Measurements from ENCODE around the gene NOPCHAP1. TPM values are rescaled to one million over a fixed set of nuclear protein-coding genes. Genes with fewer than 3 reads are reported as not detected.

The NOPCHAP1 gene
- polyA plus RNA-seq, 1 donor (not counting 4 experiments of a cell fraction or from before 2014, with no cell fraction given), result 16.7 TPM

DNA sequence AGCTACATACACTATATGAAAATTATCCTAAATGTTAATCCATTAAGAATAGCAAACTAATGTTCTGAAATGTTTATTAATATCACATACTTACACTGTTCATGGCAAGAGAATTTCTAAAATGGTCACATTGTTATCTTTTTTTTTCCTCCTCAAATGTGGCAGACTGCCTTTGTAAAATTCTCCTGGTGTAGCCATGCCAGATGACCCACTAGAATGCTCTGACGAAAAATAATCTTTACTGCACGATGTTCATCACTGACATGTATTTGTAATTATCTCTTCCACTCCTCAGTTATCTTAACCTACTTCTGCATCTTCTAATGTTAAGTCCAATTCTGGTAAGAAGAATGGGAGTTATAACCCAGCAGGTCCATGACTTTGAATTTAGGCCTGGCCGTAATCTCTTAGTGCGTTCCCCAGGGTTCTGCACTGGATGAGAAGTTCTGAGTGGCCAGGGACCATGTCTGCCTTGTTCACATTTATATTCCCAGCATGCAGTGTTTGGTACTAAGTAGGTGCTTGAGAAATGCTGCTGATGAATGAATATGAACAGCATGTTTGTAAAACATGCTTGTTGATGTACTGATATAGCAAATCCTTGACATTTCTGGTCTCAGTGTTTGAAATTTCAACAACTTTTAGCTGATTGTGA lies 46.7 kb downstream of the NOPCHAP1 start:
- no peak overlapping the region for H3K4me3 ChIP-seq (ENCODE audit: control insufficient read depth in 2 of 3, extremely low read depth in 1 of 3, insufficient read depth in 2 of 3, low read depth in 1 of 3, low read length in 3 of 3)
- no peaks in the 10 kb centered on the region for H3K9me1 ChIP-seq (ENCODE audit: control insufficient read depth, extremely low read depth, insufficient read depth, low read length)

DNA sequence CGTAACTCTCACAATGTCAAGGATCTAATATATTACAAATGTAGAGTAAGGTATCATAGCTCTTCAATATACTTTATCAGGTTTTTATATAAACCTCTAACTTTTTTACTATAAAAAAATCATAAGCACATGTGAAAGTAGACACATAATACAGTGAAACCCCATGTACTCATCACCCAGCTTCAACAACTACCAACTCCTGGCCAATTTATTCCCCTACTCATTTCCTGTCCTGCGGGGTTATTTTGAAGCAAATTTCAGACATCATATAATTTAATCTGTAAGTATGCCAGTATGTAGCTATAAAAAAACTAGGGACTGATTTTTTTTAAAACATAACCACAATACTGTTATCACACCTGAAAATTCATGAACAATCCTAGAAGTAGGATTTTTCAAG lies 47.7 kb downstream of the NOPCHAP1 start:
- no peaks in the 10 kb centered on the region for H4K20me1 ChIP-seq (ENCODE audit: control insufficient read depth, extremely low read depth, insufficient read depth, low read length)
- FAIRE-seq (no peak), DNase-seq (ENCODE audit: low read depth, low spot score) (no peak)
- no peaks in the 10 kb centered on the region for H3K36me3 ChIP-seq (ENCODE audit: control insufficient read depth in 2 of 2, extremely low read depth in 1 of 2, insufficient read depth in 2 of 2, low read length in 2 of 2)
- TF ChIP-seq EZH2 (IDR thresholded peaks at IDR 0.05; ENCODE audit: low read length), result no peak
- TF ChIP-seq, protein P1, sequence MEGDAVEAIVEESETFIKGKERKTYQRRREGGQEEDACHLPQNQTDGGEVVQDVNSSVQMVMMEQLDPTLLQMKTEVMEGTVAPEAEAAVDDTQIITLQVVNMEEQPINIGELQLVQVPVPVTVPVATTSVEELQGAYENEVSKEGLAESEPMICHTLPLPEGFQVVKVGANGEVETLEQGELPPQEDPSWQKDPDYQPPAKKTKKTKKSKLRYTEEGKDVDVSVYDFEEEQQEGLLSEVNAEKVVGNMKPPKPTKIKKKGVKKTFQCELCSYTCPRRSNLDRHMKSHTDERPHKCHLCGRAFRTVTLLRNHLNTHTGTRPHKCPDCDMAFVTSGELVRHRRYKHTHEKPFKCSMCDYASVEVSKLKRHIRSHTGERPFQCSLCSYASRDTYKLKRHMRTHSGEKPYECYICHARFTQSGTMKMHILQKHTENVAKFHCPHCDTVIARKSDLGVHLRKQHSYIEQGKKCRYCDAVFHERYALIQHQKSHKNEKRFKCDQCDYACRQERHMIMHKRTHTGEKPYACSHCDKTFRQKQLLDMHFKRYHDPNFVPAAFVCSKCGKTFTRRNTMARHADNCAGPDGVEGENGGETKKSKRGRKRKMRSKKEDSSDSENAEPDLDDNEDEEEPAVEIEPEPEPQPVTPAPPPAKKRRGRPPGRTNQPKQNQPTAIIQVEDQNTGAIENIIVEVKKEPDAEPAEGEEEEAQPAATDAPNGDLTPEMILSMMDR (optimal IDR thresholded peaks at IDR 0.05 in 1 of 3, IDR thresholded peaks at IDR 0.05 in 1 of 3, conservative IDR thresholded peaks at IDR 0.05 in 1 of 3; ENCODE audit: extremely low read depth in 1 of 3, insufficient read depth in 2 of 3, low read length in 3 of 3), result no peak
- H3K27me3 ChIP-seq (ENCODE audit: control insufficient read depth, extremely low read depth, insufficient read depth, low read length), result no peaks in the 10 kb centered on the region
- H3K4me1 ChIP-seq (ENCODE audit: control insufficient read depth, extremely low read depth, insufficient read depth, low read length), result peaks cover 15% of the 10 kb centered on the region
- no peaks in the 10 kb centered on the region for H3K9me3 ChIP-seq (ENCODE audit: control insufficient read depth, low read depth, low read length)
- H3K4me2 ChIP-seq (ENCODE audit: control insufficient read depth, extremely low read depth, insufficient read depth, low read depth, low read length), result no peak overlapping the region
- H3K4me3 ChIP-seq (ENCODE audit: control insufficient read depth in 2 of 3, extremely low read depth in 1 of 3, insufficient read depth in 2 of 3, low read depth in 1 of 3, low read length in 3 of 3), result no peak overlapping the region
- dilution Hi-C loops (cut with MboI; ENCODE audit: extremely low pct_ligation_motif_present, low sequenced_read_pairs), result no loop called here
- H3K9me1 ChIP-seq (ENCODE audit: control insufficient read depth, extremely low read depth, insufficient read depth, low read length), result no peaks in the 10 kb centered on the region
- no peak overlapping the region for H3K27ac ChIP-seq (ENCODE audit: control insufficient read depth, insufficient read depth, low read length)
- H3K79me2 ChIP-seq (ENCODE audit: control insufficient read depth, insufficient read depth, low read length), result no peaks in the 10 kb centered on the region
- no peak overlapping the region for H3K9ac ChIP-seq (ENCODE audit: control insufficient read depth, extremely low read depth, insufficient read depth, low read length)
- H2AFZ ChIP-seq (ENCODE audit: control insufficient read depth, low read length), result no peak overlapping the region

More for the DNA sequence above, 46.7 kb downstream of the NOPCHAP1 start:
- DNase-seq (ENCODE audit: low read depth, low spot score) (no peak), FAIRE-seq (no peak)
- Histone ChIP-seq H3K27me3 (ENCODE audit: control insufficient read depth, extremely low read depth, insufficient read depth, low read length) (no peaks in the 10 kb centered on the region), H4K20me1 (ENCODE audit: control insufficient read depth, extremely low read depth, insufficient read depth, low read length) (no peaks in the 10 kb centered on the region), H3K27ac (ENCODE audit: control insufficient read depth, insufficient read depth, low read length) (no peak overlapping the region), H3K36me3 (ENCODE audit: control insufficient read depth in 2 of 2, extremely low read depth in 1 of 2, insufficient read depth in 2 of 2, low read length in 2 of 2) (no peaks in the 10 kb centered on the region), H3K79me2 (ENCODE audit: control insufficient read depth, insufficient read depth, low read length) (no peaks in the 10 kb centered on the region), H3K9me3 (ENCODE audit: control insufficient read depth, low read depth, low read length) (no peaks in the 10 kb centered on the region), H3K9ac (ENCODE audit: control insufficient read depth, extremely low read depth, insufficient read depth, low read length) (no peak overlapping the region), H3K4me2 (ENCODE audit: control insufficient read depth, extremely low read depth, insufficient read depth, low read depth, low read length) (no peak overlapping the region), H3K4me1 (ENCODE audit: control insufficient read depth, extremely low read depth, insufficient read depth, low read length) (peaks cover 15% of the 10 kb centered on the region), H2AFZ (ENCODE audit: control insufficient read depth, low read length) (no peak overlapping the region)
- dilution Hi-C loops (cut with MboI; ENCODE audit: extremely low pct_ligation_motif_present, low sequenced_read_pairs), result no loop called here
- TF ChIP-seq EZH2 (IDR thresholded peaks at IDR 0.05; ENCODE audit: low read length), result no peak
- TF ChIP-seq, protein P1 (optimal IDR thresholded peaks at IDR 0.05 in 1 of 3, IDR thresholded peaks at IDR 0.05 in 1 of 3, conservative IDR thresholded peaks at IDR 0.05 in 1 of 3; ENCODE audit: extremely low read depth in 1 of 3, insufficient read depth in 2 of 3, low read length in 3 of 3), result no peak

Other genes starting within 250 kb of the NOPCHAP1 start
- 1.0 to 1.5 TPM (median 1.2 TPM) in 3 replicates for gene SLC41A2, start 28.0 kb upstream of the NOPCHAP1 start, polyA plus RNA-seq
- gene ALDH1L2, start 98.1 kb downstream of the NOPCHAP1 start, polyA plus RNA-seq, result 0.90 to 1.8 TPM (median 1.5 TPM) in 3 replicates
- gene WASHC4, start 121.4 kb downstream of the NOPCHAP1 start, polyA plus RNA-seq, result 32.4 to 58.1 TPM (median 42.0 TPM) in 3 replicates
- 16.2 to 26.1 TPM (median 22.2 TPM) in 3 replicates for gene APPL2, start 249.9 kb downstream of the NOPCHAP1 start, polyA plus RNA-seq

All from keratinocyte (primary cell).